ENCODE results near the gene RHOT2. TPM values are rescaled to one million over a fixed set of nuclear protein-coding genes. Genes with fewer than 3 reads are reported as not detected.
A peak's percentile ranks its signal among the peaks of the same experiment; 100 is the strongest.

The RHOT2 gene
- total RNA-seq, 2 experiments from 2014 or later: 110 TPM

DNA sequence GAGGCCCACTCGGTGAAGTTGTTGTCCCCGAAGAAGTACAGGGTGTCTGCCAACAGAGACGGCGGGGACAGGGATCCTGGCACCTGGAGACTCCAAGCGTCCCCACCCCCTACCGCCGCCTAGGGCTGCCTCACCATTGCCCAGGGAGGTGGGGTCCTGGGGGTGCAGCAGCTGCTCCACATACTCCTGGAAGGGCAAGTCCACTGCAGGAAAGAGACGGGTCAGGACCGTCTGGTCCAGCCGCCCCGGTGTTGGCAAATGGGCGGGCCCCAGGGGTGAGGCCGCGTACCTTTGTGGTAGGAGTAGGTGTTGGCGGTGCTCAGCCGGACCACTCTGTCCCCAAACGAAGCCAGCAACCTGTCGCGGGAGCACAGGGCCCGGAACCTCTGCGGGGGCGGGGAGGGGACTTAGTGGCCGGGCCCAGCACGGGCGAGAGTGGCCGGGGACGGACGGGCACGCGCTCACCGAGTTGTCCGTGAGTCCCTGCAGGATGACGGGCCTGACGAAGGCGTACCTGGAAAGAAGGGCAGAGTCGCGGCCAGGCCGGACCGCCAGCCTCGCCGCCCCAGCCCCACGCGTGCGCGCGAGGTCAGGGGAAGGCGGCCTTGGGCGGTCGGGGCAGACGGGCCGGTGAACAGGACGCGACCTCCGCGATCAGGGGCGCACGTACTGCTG is 15.6 kb downstream of the RHOT2 start:
- TF ChIP-seq, protein P1, sequence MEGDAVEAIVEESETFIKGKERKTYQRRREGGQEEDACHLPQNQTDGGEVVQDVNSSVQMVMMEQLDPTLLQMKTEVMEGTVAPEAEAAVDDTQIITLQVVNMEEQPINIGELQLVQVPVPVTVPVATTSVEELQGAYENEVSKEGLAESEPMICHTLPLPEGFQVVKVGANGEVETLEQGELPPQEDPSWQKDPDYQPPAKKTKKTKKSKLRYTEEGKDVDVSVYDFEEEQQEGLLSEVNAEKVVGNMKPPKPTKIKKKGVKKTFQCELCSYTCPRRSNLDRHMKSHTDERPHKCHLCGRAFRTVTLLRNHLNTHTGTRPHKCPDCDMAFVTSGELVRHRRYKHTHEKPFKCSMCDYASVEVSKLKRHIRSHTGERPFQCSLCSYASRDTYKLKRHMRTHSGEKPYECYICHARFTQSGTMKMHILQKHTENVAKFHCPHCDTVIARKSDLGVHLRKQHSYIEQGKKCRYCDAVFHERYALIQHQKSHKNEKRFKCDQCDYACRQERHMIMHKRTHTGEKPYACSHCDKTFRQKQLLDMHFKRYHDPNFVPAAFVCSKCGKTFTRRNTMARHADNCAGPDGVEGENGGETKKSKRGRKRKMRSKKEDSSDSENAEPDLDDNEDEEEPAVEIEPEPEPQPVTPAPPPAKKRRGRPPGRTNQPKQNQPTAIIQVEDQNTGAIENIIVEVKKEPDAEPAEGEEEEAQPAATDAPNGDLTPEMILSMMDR (IDR thresholded peaks at IDR 0.05): no peak
- Mint-ChIP-seq H3K4me3 (peak overlapping the region; percentile 83), H3K36me3 (ENCODE audit: low read depth) (peaks cover 26% of the 10 kb centered on the region), H3K27me3 (no peaks in the 10 kb centered on the region), H3K9me3 (no peaks in the 10 kb centered on the region), H3K27ac (peak overlapping the region; percentile 68), H3K4me1 (ENCODE audit: low read depth) (peaks cover 48% of the 10 kb centered on the region)
- ChIA-PET CTCF (interaction anchor here (1.0 kb wide), 1 partner anchor 32 kb away, joined by 3 read pairs; no protein-coding TSS in a partner anchor), POLR2A (interaction anchor here (0.6 to 1.7 kb wide), 7 partner anchors 9 to 158 kb away, joined by 3 to 8 read pairs (median 3); partner anchors contain the start of genes METTL26 and WDR90)
- no peak for ATAC-seq
- no peak for DNase-seq
- intact Hi-C loops (cut with micrococcal nuclease): no loop called here

DNA sequence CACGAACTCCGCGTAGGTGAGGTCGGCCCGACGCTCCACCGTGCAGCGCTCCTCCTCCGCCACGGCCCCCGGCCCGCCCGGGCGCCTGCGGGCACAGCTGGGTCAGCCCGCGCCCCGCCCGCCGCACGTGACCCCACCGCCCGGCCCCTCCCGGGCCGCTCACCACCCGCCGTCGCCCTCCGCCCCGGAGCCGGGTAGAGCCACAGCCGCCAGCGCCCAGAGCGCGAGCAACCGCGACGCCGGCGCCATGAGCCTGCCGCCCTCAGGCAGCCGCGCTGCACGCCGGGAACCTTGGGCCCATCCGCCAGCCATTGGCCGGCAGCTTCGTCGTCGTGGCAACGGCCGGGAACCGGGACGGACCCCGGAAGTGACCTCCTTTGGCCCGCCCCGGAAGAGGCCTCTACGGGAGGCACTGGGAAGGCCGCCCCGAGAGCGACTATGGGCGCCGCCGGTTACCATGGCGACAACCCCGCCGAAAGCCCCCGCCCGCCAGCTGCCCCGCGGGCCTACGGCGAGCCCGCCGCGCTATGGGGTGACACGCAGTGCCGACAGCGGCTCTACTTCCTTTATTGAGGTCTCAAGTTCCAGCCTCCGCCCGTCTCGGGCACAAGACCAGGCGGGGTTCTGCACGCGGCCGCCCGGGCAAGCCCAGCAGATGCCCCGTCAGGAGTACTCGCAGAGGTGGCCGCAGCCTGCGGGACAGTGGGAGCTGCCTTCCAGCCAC is 16.3 kb downstream of the RHOT2 start, which contains the start of gene JMJD8:
Gene JMJD8, minus strand, starts transcription at position 264 of the 724 bp plus-strand sequence. Its CDS starts 15 bp downstream, at position 249.
- peaks cover 26% of the 10 kb centered on the region for H3K36me3 Mint-ChIP-seq (ENCODE audit: low read depth)
- ATAC-seq (peak; percentile 73), DNase-seq (peak; percentile 98)
- CTCF ChIA-PET: interaction anchor here (1.0 kb wide), 1 partner anchor 32 kb away, joined by 3 read pairs; no protein-coding TSS in a partner anchor
- H3K4me1 Mint-ChIP-seq (ENCODE audit: low read depth): peaks cover 52% of the 10 kb centered on the region
- H3K9me3 Mint-ChIP-seq: no peaks in the 10 kb centered on the region
- POLR2A ChIA-PET: interaction anchor here (0.6 to 1.7 kb wide), 10 partner anchors 9 to 158 kb away, joined by 3 to 8 read pairs (median 3); partner anchors contain the start of genes METTL26, RHBDL1 and WDR90
- TF ChIP-seq, protein P1 (IDR thresholded peaks at IDR 0.05): no peak
- H3K27ac Mint-ChIP-seq: peak within 1 kb of the TSS; percentile 68
- H3K27me3 Mint-ChIP-seq: no peaks in the 10 kb centered on the region
- intact Hi-C loops (cut with micrococcal nuclease): no loop called here
- peak within 1 kb of the TSS; percentile 83 for H3K4me3 Mint-ChIP-seq

DNA sequence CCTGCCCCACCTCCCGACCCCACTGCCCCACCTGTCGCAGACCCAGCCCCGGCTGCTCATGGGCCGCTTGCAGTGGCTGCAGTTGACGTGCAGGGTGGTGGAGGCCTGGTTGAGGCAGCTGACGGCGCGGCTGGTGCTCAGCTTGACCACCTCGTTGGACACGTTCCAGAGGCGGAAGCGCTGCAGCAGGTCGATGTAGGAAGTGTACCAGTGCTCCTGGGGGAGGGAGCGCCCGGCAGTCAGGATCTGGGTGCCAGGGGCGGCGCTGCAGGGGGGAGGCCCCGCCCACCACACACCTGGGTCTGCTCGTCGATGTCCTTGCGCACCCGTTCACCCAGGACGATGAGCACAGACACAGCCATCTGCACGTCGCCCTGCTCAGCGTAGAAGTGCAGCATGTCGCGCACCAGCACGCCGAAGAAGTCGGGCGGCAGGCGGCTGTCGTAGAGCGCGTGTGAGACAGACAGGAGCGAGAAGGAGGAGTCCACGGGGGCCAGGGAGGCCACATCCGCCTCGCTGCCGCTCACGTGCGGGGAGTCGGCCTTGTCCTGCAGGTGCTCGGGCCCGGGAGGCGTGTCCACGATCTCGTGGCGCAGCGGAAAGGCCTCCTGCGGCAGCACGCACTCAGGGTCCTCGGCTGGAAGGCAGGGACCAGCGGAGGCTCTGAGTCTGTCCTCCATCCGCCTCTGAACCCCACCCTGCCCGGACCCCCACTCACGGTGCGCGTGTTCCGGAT is 17.2 kb downstream of the RHOT2 start:
- no peak overlapping the region for H3K27ac Mint-ChIP-seq
- peaks cover 55% of the 10 kb centered on the region for H3K4me1 Mint-ChIP-seq (ENCODE audit: low read depth)
- DNase-seq: no peak

GRCh38 chr16:685967-686366 is 18.0 kb downstream of the RHOT2 start:
- Mint-ChIP-seq H3K4me1 (ENCODE audit: low read depth) (peaks cover 56% of the 10 kb centered on the region), H3K36me3 (ENCODE audit: low read depth) (peaks cover 26% of the 10 kb centered on the region), H3K9me3 (no peaks in the 10 kb centered on the region), H3K27me3 (no peaks in the 10 kb centered on the region), H3K27ac (no peak overlapping the region), H3K4me3 (no peak overlapping the region)
- intact Hi-C loops (cut with micrococcal nuclease): no loop called here
- ChIA-PET POLR2A (interaction anchor here (1.3 kb wide), 1 partner anchor 38 kb away, joined by 3 read pairs; no protein-coding TSS in a partner anchor), CTCF (interaction anchor here (0.5 to 1.2 kb wide), 3 partner anchors 9 to 55 kb away, joined by 3 read pairs; partner anchors contain the start of genes CIAO3 and RHBDL1)
- TF ChIP-seq, protein P1 (IDR thresholded peaks at IDR 0.05): peak; percentile 40
- ATAC-seq (no peak), DNase-seq (no peak)

More for the DNA sequence above, 17.2 kb downstream of the RHOT2 start:
- TF ChIP-seq, protein P1 (IDR thresholded peaks at IDR 0.05): no peak
- Mint-ChIP-seq H3K4me3 (no peak overlapping the region), H3K36me3 (ENCODE audit: low read depth) (peaks cover 26% of the 10 kb centered on the region), H3K27me3 (no peaks in the 10 kb centered on the region), H3K9me3 (no peaks in the 10 kb centered on the region)
- CTCF ChIA-PET: interaction anchor here (1.2 kb wide), 1 partner anchor 10 kb away, joined by 3 read pairs; no protein-coding TSS in a partner anchor
- intact Hi-C loops (cut with micrococcal nuclease): no loop called here
- POLR2A ChIA-PET: interaction anchor here (0.8 to 1.3 kb wide), 5 partner anchors 8 to 51 kb away, joined by 3 to 5 read pairs (median 4); partner anchors contain the start of gene METTL26
- no peak for ATAC-seq

Data from activated CD8-positive, alpha-beta T cell treated with anti-CD3 and anti-CD28 coated beads for 36 hours (primary cell).